Stimulated activated naive CD8-positive, alpha-beta T cell treated with anti-CD3 and anti-CD28 coated beads, Interleukin-15, amount 100 ng/mL, for 72 hours (primary cell): Measurements from ENCODE around the gene OR2T33.
"Not testable (repeated sequence)": the region's sequence is repeated elsewhere in the genome, so short reads cannot be mapped to it uniquely, and the experiment has no call there.

Experiments
- ATAC-seq: fragments of 150-1000 bp; cut with Tn5 transposase; 2 replicates; pipeline ENCODE4 v1.10.0; 2021; ENCODE audit warnings: mild to moderate bottlenecking, moderate library complexity
- DNase-seq, 2 donors: peaks; one replicate each; pipeline ENCODE4 v3.0.0; 2021 to 2022
- H3K27ac Mint-ChIP-seq, 2 donors: one replicate each; pipeline ENCODE4 v1.8.0; 2022; ENCODE audit warnings: mild to moderate bottlenecking in 2 of 2, mixed read lengths in 2 of 2, moderate library complexity in 2 of 2
- H3K27me3 Mint-ChIP-seq: one replicate; pipeline ENCODE4 v1.8.0; 2022; ENCODE audit warnings: mixed read lengths
- H3K4me1 Mint-ChIP-seq: one replicate; pipeline ENCODE4 v1.8.0; 2022; ENCODE audit warnings: mild to moderate bottlenecking, mixed read lengths
- H3K4me3 Mint-ChIP-seq, 2 donors: one replicate each; pipeline ENCODE4 v1.8.0; 2022; ENCODE audit warnings: mild to moderate bottlenecking in 2 of 2, mixed read lengths in 2 of 2, moderate library complexity in 1 of 2
- H3K9me3 Mint-ChIP-seq, 2 donors: one replicate each; pipeline ENCODE4 v1.8.0; 2022; ENCODE audit warnings: mixed read lengths in 2 of 2

Gene OR2T33, protein sequence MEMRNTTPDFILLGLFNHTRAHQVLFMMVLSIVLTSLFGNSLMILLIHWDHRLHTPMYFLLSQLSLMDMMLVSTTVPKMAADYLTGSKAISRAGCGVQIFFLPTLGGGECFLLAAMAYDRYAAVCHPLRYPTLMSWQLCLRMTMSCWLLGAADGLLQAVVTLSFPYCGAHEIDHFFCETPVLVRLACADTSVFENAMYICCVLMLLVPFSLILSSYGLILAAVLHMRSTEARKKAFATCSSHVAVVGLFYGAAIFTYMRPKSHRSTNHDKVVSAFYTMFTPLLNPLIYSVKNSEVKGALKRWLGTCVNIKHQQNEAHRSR

DNA sequence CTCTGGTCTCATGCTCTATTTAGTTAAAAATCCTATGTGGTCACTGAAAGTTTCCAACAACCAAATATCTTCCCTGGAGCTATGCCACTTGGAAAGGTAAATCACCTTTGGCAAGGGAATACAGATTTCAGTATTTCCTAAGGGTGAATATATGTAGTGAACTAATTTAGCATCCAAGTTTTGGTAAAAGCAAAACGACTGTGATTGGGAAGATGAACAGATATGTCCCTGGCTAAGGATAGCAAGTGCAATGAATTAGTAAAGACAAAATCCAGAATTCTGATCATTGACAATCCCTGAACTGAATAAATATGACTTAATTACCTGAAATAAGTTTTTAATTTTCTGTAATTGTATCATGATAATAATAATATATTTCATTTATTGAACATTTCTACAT is at the start of gene OR2T33:
OR2T33 (minus strand) TSS at position 101 of the 400 bp plus-strand sequence. CDS start 4,162 bp downstream, outside the sequence.
- ATAC-seq (no peak), DNase-seq (no peak)
- Mint-ChIP-seq H3K9me3 (no peaks in the 10 kb centered on the region), H3K27me3 (no peaks in the 10 kb centered on the region), H3K27ac (no peak within 1 kb of the TSS), H3K4me1 (no peaks in the 10 kb centered on the region), H3K4me3 (no peak within 1 kb of the TSS)

DNA sequence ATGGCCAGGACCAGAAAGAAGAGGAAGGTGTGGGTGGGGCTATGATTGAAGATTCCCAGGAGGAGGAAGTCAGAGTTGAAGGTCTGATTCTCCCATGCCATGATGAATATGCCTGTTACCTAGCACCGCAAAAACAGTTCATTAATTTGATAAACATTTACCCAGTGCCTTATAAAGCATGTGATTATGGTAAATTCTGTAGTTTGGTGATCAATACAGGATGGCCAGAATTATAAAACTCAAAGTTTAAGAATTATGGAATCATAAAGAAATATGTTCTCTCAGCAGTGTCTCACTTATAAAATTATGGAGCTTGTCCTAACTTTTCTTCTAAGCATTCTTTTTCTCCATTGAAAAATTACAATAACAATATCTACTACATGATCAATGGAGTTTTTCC is 46.7 kb upstream of the OR2T33 start, which contains the start of gene OR2M7:
OR2M7 (minus strand) TSS at position 101 of the 400 bp plus-strand sequence; CDS start at position 101, 0 bp downstream.
- Mint-ChIP-seq H3K4me3 (no peak within 1 kb of the TSS), H3K9me3 (peaks cover 0 to 5% of the 10 kb centered on the region in 2 donors), H3K27me3 (no peaks in the 10 kb centered on the region), H3K27ac (no peak within 1 kb of the TSS), H3K4me1 (no peaks in the 10 kb centered on the region)
- DNase-seq = no peak
- no peak for ATAC-seq

DNA sequence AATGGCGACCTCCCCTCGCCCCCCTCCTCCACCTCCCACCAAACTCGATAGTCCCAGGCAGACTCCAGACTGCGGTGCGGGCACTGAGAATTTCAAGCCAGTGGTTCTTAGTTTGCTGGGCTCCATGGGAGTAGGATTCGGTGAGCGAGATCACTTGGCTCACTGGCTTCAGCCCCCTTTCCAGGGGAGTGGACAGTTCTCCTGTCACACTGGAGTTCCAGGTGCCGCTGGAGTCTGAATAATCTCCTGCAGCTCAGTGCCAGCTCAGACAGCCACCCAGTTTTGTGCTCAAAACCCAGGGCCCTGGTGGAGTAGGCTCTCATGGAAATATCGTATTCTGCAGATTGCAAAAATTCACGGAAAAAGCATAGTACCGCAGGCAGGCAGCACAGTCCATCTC is 39.0 kb upstream of the OR2T33 start:
- no peak overlapping the region for H3K4me3 Mint-ChIP-seq
- H3K4me1 Mint-ChIP-seq = no peaks in the 10 kb centered on the region
- peaks cover 19 to 27% of the 10 kb centered on the region in 2 donors for H3K9me3 Mint-ChIP-seq
- H3K27ac Mint-ChIP-seq = no peak overlapping the region
- DNase-seq = no peak
- H3K27me3 Mint-ChIP-seq = no peaks in the 10 kb centered on the region
- ATAC-seq = no peak

DNA sequence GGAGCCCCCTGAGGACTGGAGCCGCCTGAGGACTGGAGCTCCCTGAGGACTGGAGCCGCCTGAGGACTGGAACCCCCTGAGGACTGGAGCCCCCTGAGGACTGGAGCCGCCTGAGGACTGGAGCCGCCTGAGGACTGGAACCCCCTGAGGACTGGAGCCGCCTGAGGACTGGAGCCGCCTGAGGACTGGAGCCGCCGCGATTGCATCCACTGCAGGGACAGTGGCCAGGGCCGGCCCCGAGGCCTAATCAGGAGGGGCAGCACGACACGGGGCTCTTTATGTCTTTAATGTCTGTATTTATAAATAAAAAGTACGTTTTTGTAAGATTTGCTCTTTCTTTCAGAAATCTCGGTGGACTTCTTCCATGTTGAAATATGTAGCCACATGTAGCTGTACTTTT is 29.0 kb upstream of the OR2T33 start:
- H3K27me3 Mint-ChIP-seq, H3K9me3 Mint-ChIP-seq, H3K4me3 Mint-ChIP-seq, H3K27ac Mint-ChIP-seq, ATAC-seq, H3K4me1 Mint-ChIP-seq, DNase-seq: not testable (repeated sequence)

- Mint-ChIP-seq H3K4me3 (no peak overlapping the region), H3K27ac (no peak overlapping the region), H3K27me3 (no peaks in the 10 kb centered on the region), H3K9me3 (no peaks in the 10 kb centered on the region), H3K4me1 (no peaks in the 10 kb centered on the region)
- no peak for DNase-seq
- ATAC-seq = no peak
Observed at GRCh38 chr1:248306103-248306502, 28.3 kb upstream of the OR2T33 start.

- H3K4me1 Mint-ChIP-seq, H3K27ac Mint-ChIP-seq, DNase-seq, H3K9me3 Mint-ChIP-seq, H3K4me3 Mint-ChIP-seq, ATAC-seq, H3K27me3 Mint-ChIP-seq: not testable (repeated sequence)
Observed at GRCh38 chr1:248305672-248306071, 27.9 kb upstream of the OR2T33 start.

GRCh38 chr1:248303324-248303723 is 25.5 kb upstream of the OR2T33 start, which contains the start of gene OR2T12:
TSS of gene OR2T12 (minus strand) at chr1:248303424. CDS start at chr1:248295578, 7,846 bp downstream.
- Mint-ChIP-seq H3K9me3 (peaks cover 0 to 13% of the 10 kb centered on the region in 2 donors), H3K4me1 (no peaks in the 10 kb centered on the region), H3K4me3 (no peak within 1 kb of the TSS), H3K27ac (no peak within 1 kb of the TSS), H3K27me3 (no peaks in the 10 kb centered on the region)
- no peak for ATAC-seq
- no peak for DNase-seq

GRCh38 chr1:248288391-248288790 is 10.6 kb upstream of the OR2T33 start:
- ATAC-seq (no peak), DNase-seq (no peak)
- Mint-ChIP-seq H3K4me3 (no peak overlapping the region), H3K27ac (no peak overlapping the region), H3K4me1 (no peaks in the 10 kb centered on the region), H3K27me3 (no peaks in the 10 kb centered on the region), H3K9me3 (peaks cover 0 to 4% of the 10 kb centered on the region in 2 donors)

DNA sequence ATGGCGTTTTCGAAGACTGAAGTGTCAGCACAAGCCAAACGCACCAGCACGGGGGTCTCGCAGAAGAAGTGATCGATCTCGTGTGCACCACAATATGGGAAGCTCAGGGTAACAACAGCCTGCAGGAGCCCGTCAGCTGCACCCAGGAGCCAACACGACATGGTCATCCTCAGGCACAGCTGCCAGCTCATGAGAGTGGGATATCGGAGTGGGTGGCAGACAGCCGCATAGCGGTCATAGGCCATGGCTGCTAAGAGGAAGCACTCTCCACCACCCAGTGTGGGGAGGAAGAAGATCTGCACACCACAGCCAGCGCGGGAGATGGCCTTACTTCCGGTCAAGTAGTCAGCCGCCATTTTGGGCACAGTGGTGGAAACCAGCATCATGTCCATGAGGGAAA is 4.6 kb downstream of the OR2T33 start:
- H3K27me3 Mint-ChIP-seq, H3K27ac Mint-ChIP-seq, H3K4me1 Mint-ChIP-seq, DNase-seq, H3K4me3 Mint-ChIP-seq, H3K9me3 Mint-ChIP-seq: not testable (repeated sequence)
- ATAC-seq = peak; percentile 31

- DNase-seq = no peak
- Mint-ChIP-seq H3K27me3 (no peaks in the 10 kb centered on the region), H3K4me3 (no peak overlapping the region), H3K9me3 (peaks cover 0 to 8% of the 10 kb centered on the region in 2 donors), H3K4me1 (no peaks in the 10 kb centered on the region), H3K27ac (no peak overlapping the region)
- no peak for ATAC-seq
Observed at GRCh38 chr1:248268178-248268577, 9.6 kb downstream of the OR2T33 start.

GRCh38 chr1:248259309-248259708 is 18.5 kb downstream of the OR2T33 start:
- H3K4me1 Mint-ChIP-seq, H3K27me3 Mint-ChIP-seq, H3K27ac Mint-ChIP-seq, DNase-seq, ATAC-seq, H3K4me3 Mint-ChIP-seq: not testable (repeated sequence)
- peaks cover 11 to 31% of the 10 kb centered on the region in 2 donors for H3K9me3 Mint-ChIP-seq

DNA sequence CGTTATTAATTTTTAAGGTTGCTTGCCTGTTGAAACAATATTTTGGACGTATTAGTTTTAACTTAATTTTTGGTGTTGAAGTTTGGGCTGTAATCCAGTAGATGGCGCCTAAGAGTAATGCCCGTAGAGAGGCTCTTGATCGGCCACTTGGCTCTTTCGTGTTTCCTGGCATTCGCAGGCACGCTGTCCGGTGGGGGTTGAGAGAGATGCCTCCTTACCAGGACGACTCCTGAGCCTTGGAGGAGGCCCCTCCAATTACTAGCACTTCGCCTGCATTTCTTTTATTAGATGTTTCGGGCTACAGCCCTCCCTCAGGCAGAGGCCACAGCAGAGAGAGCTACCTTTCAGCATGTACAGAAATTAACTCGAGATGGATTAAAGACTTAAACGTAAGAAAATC is 34.6 kb downstream of the OR2T33 start:
- H3K4me3 Mint-ChIP-seq = peak overlapping the region; percentile 64
- DNase-seq = peak; percentile 20 to 23
- peak overlapping the region in 1 of 2 donors; percentile 77 for H3K27ac Mint-ChIP-seq
- peak; percentile 43 for ATAC-seq
- H3K27me3 Mint-ChIP-seq = peaks cover 23% of the 10 kb centered on the region
- peaks cover 7% of the 10 kb centered on the region for H3K4me1 Mint-ChIP-seq
- no peaks in the 10 kb centered on the region for H3K9me3 Mint-ChIP-seq

DNA sequence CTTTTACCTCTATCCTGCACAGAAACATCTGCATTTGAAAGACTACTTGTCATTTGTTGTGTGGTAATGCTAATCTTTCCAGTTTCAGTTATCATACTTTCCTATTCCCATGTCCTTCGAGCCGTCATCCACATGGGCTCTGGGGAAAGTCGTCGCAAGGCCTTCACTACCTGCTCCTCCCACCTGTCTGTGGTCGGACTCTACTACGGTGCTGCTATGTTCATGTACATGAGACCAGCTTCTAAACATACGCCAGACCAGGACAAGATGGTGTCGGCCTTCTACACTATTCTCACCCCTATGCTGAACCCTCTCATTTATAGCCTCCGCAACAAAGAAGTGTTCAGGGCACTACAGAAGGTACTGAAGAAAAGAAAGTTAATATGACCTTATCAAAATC is 38.3 kb downstream of the OR2T33 start:
- Mint-ChIP-seq H3K4me3 (no peak overlapping the region), H3K27ac (no peak overlapping the region), H3K4me1 (peaks cover 7% of the 10 kb centered on the region), H3K27me3 (peaks cover 14% of the 10 kb centered on the region), H3K9me3 (no peaks in the 10 kb centered on the region)
- ATAC-seq (no peak), DNase-seq (no peak)

- Mint-ChIP-seq H3K27me3 (peaks cover 9% of the 10 kb centered on the region), H3K9me3 (peaks cover 9 to 13% of the 10 kb centered on the region in 2 donors), H3K27ac (no peak within 1 kb of the TSS), H3K4me3 (no peak within 1 kb of the TSS), H3K4me1 (no peaks in the 10 kb centered on the region)
- ATAC-seq = no peak
- no peak for DNase-seq
Observed at GRCh38 chr1:248231117-248231516, 46.7 kb downstream of the OR2T33 start, which contains the start of gene OR2M4. TSS of gene OR2M4 (plus strand) at chr1:248231417. CDS start at chr1:248238929, 7,512 bp downstream.

DNA sequence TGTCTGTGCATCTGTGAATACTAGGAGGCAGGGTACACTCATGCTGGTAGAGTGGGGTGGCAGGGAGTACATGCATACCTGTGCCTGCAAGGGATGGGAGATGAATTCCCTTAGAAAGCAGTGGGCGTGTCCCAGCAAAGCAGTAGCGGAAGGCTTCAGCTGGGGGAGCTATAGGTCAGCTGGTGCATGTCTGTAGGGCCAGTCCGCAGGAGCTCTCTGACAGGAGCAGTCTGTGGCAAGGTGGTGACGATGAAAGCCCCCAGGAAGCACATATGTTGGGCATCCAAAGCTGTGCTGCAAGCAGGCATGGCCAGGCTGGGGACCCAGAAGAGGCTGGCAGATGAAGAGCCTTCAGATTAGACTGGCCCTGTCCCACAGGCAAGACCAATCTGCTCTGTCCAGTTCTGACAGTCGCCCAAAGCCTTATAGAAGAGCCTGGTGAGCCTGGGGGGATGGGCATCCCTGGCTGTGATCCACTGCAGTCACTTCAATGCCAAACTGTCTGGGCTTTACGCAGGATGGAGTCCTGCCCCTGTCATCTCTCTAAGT is 48.3 kb downstream of the OR2T33 start:
- ATAC-seq (no peak), DNase-seq (no peak)
- Mint-ChIP-seq H3K4me1 (no peaks in the 10 kb centered on the region), H3K27ac (no peak overlapping the region), H3K9me3 (peaks cover 9 to 13% of the 10 kb centered on the region in 2 donors), H3K4me3 (no peak overlapping the region), H3K27me3 (peaks cover 9% of the 10 kb centered on the region)

GRCh38 chr1:248225537-248225936 is 52.2 kb downstream of the OR2T33 start:
- ATAC-seq = no peak

More at GRCh38 chr1:248225537-248225936, 52.2 kb downstream of the OR2T33 start:
- Mint-ChIP-seq H3K4me3 (no peak overlapping the region), H3K27ac (no peak overlapping the region), H3K4me1 (no peaks in the 10 kb centered on the region), H3K27me3 (peaks cover 9% of the 10 kb centered on the region), H3K9me3 (peaks cover 9 to 15% of the 10 kb centered on the region in 2 donors)
- DNase-seq = no peak
